GM13976 (cell line): ENCODE measurements around the gene TTC7B.
"Not testable (repeated sequence)": the region's sequence is repeated elsewhere in the genome, so short reads cannot be mapped to it uniquely, and the experiment has no call there.

Experiments used
- DNase-seq: peaks from one replicate; pipeline ENCODE4 v3.0.0; 2012; ENCODE audit warnings: low spot score
- CTCF ChIP-seq: IDR thresholded peaks from 2 replicates; pipeline ENCODE4 v1.5.1; 2012; ENCODE audit warnings: borderline replicate concordance, mild to moderate bottlenecking; ENCODE audit not compliant: insufficient read depth; ENCODE audit errors: extremely low read depth, missing control alignments, control extremely low read depth
- in situ Hi-C: fragments of 300-500 bp; cut with MboI; formaldehyde crosslinking; loops from one replicate; pipeline ENCODE4 v1.12.0; 2022; ENCODE audit warnings: low sequenced_read_pairs, mixed read lengths, inconsistent platforms; ENCODE audit not compliant: unreplicated experiment

TTC7B gene

DNA sequence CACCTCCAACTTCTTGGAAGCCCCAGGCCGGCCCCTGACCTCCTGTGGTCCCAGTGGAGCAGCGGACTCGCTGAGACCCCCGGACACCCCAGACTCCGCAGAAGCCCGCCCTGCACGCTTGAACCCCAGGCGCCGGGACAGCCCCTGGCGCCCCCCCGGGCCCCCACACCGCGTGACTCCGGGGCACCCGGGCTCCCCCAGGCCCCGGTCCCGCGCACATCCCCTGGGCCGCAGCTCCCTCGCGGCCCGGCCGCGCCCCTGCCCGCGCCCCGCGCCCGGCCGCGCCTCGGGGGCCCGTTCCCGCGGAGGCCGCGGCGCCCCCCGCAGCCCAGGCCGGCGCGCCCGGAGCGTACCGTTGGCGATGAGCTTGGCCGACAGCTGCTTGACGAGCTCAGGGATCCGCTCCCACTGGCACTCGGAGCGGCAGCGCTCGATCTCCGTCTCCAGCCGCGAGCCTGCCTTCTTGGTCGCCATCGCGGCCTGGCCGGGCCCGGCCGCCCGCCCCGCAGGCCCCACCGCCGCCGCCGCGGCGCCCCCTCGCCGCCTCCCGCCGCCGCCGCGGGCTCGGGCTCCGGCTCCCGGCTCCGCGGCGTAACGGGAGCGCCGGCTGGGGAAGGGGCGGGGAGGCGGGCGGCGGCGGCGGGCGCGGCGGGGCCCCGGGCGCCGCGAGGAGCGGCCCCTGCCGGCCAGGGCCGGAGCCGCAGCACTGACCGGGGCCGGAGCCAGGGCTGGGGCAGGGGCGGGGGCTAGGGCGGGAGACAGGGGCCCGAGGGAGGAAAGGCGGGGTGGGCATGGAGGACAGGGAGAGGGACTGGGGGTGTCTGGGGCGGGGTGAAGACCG lies at the start of gene TTC7B:
Gene TTC7B (minus strand): TSS at position 609 of the 841 bp plus-strand sequence. CDS start 135 bp downstream, at position 474.
- TF ChIP-seq CTCF: peak; percentile 62
- peak; percentile 90 for DNase-seq
- in situ Hi-C loops: no loop called here

- DNase-seq: no peak
- no peak for TF ChIP-seq CTCF
- in situ Hi-C loops: no loop called here
Measured at GRCh38 chr14:90864741-90865140, 48.5 kb upstream of the TTC7B start.

DNA sequence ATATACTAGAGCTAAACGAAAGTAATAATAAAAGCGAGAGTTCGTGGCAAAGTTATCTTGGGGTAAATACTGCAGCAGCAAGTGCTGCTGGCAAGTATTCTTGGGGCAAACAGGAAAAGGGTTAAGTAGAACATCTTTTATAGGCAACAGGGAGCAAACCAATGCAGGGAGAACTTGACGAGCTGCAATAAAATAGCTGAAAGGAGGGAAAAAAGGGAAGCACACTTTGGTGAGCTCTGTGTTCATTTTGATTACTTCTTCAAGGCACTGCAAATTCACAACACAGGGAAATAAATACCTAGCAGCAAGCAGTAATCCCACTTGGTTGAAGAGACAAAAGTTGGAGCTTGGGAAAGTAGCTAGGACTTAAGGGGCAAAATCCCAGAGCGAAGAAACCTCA lies 42.3 kb upstream of the TTC7B start:
- DNase-seq: no peak
- no peak for TF ChIP-seq CTCF
- in situ Hi-C loops: no loop called here

- no peak for TF ChIP-seq CTCF
- no peak for DNase-seq
- in situ Hi-C loops: no loop called here
Measured at GRCh38 chr14:90857866-90858265, 41.6 kb upstream of the TTC7B start.

DNA sequence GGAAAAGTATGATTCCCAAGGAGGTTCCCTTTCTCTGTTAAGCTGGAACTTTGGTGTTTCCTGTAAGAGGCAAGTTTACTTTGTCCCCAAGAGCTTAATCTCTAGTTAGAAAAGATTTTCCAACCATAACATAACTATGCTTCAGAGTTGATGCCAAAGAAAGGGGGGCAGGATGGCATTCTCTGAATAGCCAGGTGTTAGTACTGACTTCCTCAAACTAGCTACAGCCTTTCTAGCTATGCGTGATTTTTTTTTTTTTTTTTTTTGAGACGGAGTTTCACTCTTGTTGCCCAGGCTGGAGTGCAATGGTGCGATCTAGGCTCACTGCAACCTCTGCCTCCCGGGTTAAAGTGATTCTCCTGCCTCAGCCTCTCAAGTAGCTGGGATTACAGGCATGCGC lies 39.9 kb upstream of the TTC7B start:
- in situ Hi-C loops, DNase-seq: not testable (repeated sequence)

- DNase-seq: no peak
- no peak for TF ChIP-seq CTCF
- in situ Hi-C loops: no loop called here
Measured at GRCh38 chr14:90853116-90853515, 36.9 kb upstream of the TTC7B start.

DNA sequence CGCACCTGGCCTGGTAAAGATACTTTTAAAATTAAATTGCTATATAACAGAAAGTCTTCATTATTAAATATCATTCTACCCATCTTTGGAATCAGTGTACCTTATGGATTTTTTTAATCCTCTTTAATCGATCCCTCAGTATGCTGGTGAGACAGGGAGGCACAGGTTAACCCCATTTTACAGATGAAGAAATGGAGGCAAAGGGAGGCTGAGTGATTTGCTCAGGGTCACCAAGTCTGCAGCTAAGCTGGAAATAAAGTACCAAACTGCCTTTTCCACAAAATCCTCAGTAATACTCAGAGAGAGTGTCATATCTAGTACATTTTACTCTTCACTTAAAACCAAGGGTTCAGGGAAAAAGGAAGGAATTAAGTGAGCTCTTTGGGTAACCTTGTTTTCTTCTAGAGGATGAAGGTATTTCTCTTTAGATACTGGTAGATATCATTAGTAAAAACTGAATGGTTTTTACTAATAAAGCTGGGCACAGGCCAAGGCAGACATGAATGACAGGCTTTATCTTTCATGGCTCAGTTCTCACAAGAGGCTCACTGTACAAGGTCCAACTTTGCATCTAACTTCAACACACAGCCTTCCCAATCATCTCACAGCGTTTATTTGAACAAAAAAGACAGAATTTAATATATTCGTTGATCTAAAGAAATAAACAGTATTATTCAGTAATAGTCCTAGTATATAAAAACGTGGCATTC lies 35.3 kb upstream of the TTC7B start:
- in situ Hi-C loops: no loop called here
- no peak for TF ChIP-seq CTCF
- DNase-seq: no peak
